K562 (cell line): ENCODE data around the gene AUNIP. TPM values are rescaled to one million over a fixed set of nuclear protein-coding genes. Genes with fewer than 3 reads are reported as not detected.

Source experiments
- ATAC-seq: fragments of 200-7000 bp; cut with Tn5 transposase; 3 replicates; pipeline ENCODE4 v1.9.1; 2020; ENCODE audit warnings: moderate library complexity
- BruUV-seq: library from RNA; stranded (reverse); fragments of 400-500 nt; replicated peaks from 2 replicates; lab custom pipeline; 2021; lab: Mats Ljungman, UMichigan
- CTCF ChIA-PET: fragments of 300-600 bp; formaldehyde crosslinking; extraction: SDS; loops from one replicate; lab custom pipeline; 2021; ENCODE audit warnings: low intra/inter-chr PET ratio; lab: Yijun Ruan, JAX
- POLR2A ChIA-PET: fragments of 300-600, 350-650 bp; sonication (Branson Sonifier 250); formaldehyde crosslinking; extraction: SDS; loops from one replicate; lab custom pipeline; 2021; ENCODE audit warnings: antibody characterized with exemption, inconsistent platforms; lab: Yijun Ruan, JAX
- DNase-seq, 4 experiments: peaks; one replicate each; pipeline versions ENCODE4 v3.0.0 to v3.0.0-alpha.2; 2011 to 2018; ENCODE audit warnings: low spot score in 3 of 4, mixed read lengths in 3 of 4; ENCODE audit errors: extremely low read depth in 1 of 4
- FAIRE-seq: peaks from 2 replicates; lab custom pipeline; 2011; peaks lifted over from hg19 to GRCh38; lab: Jason Lieb, UNC
- H2AFZ ChIP-seq: 2 replicates; pipeline ENCODE4 v1.6.0; 2011; ENCODE audit warnings: low read depth, low read length, control low read depth, inconsistent platforms
- H3K27ac ChIP-seq: fragments of 200-600 bp; 3 replicates; pipeline ENCODE4 v1.8.0; 2011; ENCODE audit warnings: low read depth, mild to moderate bottlenecking, control low read depth, inconsistent platforms, low read length, moderate library complexity, mixed read lengths; ENCODE audit errors: extremely low read depth
- H3K27me3 ChIP-seq, 2 experiments: fragments of 300-600 bp in 1 of 2; 2 replicates in 1 of 2; 3 replicates in 1 of 2; pipeline versions ENCODE4 v1.6.0 to v1.8.0; 2011; ENCODE audit warnings: inconsistent platforms in 2 of 2, low read length in 2 of 2, mild to moderate bottlenecking in 1 of 2, mixed read lengths in 1 of 2, moderate library complexity in 1 of 2; ENCODE audit not compliant: control insufficient read depth in 2 of 2, insufficient read depth in 2 of 2
- H3K36me3 ChIP-seq: fragments of 300-600 bp; 3 replicates; pipeline ENCODE4 v1.8.0; 2011; ENCODE audit warnings: mild to moderate bottlenecking, low read length, inconsistent platforms; ENCODE audit not compliant: control insufficient read depth, insufficient read depth
- H3K4me1 ChIP-seq, 2 experiments: fragments of 200-600 bp in 1 of 2; replicated peaks in 1 of 2; 2 replicates in 1 of 2; 3 replicates in 1 of 2; pipeline versions ENCODE4 v1.5.1 to v1.8.0; 2011; ENCODE audit warnings: inconsistent platforms in 2 of 2, low read length in 2 of 2, mild to moderate bottlenecking in 1 of 2, mixed read lengths in 1 of 2, moderate library complexity in 1 of 2; ENCODE audit not compliant: control insufficient read depth in 2 of 2, insufficient read depth in 2 of 2
- H3K4me2 ChIP-seq: 2 replicates; pipeline ENCODE4 v1.6.1; 2011; ENCODE audit warnings: low read length, control low read depth, inconsistent platforms, mixed read lengths; ENCODE audit not compliant: insufficient read depth
- H3K4me3 ChIP-seq: fragments of 200-600 bp; sonication (generic), shearing (Covaris generic); 2 replicates; pipeline ENCODE4 v1.5.1; 2016; ENCODE audit warnings: control low read depth, inconsistent platforms
- H3K79me2 ChIP-seq: fragments of 200-600 bp; 3 replicates; pipeline ENCODE4 v1.8.0; 2011; ENCODE audit warnings: low read length, inconsistent platforms; ENCODE audit not compliant: control insufficient read depth, insufficient read depth
- H3K9ac ChIP-seq, 2 experiments: 2 replicates each; pipeline versions ENCODE4 v1.6.0 to v1.6.1; 2011; ENCODE audit warnings: low read depth in 2 of 2, low read length in 2 of 2, control low read depth in 1 of 2, inconsistent platforms in 1 of 2, mild to moderate bottlenecking in 1 of 2, mixed read lengths in 1 of 2; ENCODE audit not compliant: insufficient read depth in 1 of 2
- H3K9me1 ChIP-seq: one replicate; pipeline ENCODE4 v1.6.0; 2011; ENCODE audit warnings: inconsistent platforms, mild to moderate bottlenecking, low read length, moderate library complexity; ENCODE audit not compliant: control insufficient read depth, insufficient read depth
- H3K9me3 ChIP-seq: replicated peaks from 2 replicates; pipeline ENCODE4 v1.5.1; 2011; ENCODE audit warnings: low read depth, low read length, inconsistent platforms; ENCODE audit not compliant: control insufficient read depth, insufficient read depth
- H4K20me1 ChIP-seq: replicated peaks from 2 replicates; pipeline ENCODE4 v1.6.1; 2011; ENCODE audit warnings: low read length, inconsistent platforms, mixed read lengths; ENCODE audit not compliant: control insufficient read depth, insufficient read depth
- MNT ChIP-seq, 2 experiments: fragments of 450-650 bp; conservative IDR thresholded peaks; 2 replicates each; pipeline ENCODE4 v1.6.1; 2017; ENCODE audit warnings: mild to moderate bottlenecking in 2 of 2, moderate library complexity in 2 of 2
- POLR2A ChIP-seq: fragments of 450-650 bp; conservative IDR thresholded peaks from 2 replicates; pipeline ENCODE4 v1.6.1; 2016
- RBBP5 ChIP-seq: fragments of 200-600 bp; sonication (generic); IDR thresholded peaks from 2 replicates; pipeline ENCODE4 v1.6.1; 2012; ENCODE audit warnings: borderline replicate concordance, mild to moderate bottlenecking, low read length, control low read depth, inconsistent platforms; ENCODE audit not compliant: insufficient read depth, poor library complexity, severe bottlenecking
- U2AF2 ChIP-seq: fragments of 200-400 bp; formaldehyde crosslinking; optimal IDR thresholded peaks from 2 replicates; pipeline ENCODE3; 2017; ENCODE audit warnings: low read depth, mild to moderate bottlenecking, low read length
- ZNF707 ChIP-seq: fragments of 250-450 bp; sonication (Bioruptor Pico); conservative IDR thresholded peaks from 2 replicates; pipeline ENCODE4 v1.8.0; 2022; ENCODE audit warnings: inconsistent platforms, mild to moderate bottlenecking, moderate library complexity
- WGBS: fragments of 100-300 bp; shearing (Covaris generic); methylation state at CpG from one replicate; pipeline ENCODE4 v1.1.6; 2016; ENCODE audit warnings: low coverage, mixed read lengths; ENCODE audit not compliant: insufficient coverage; ENCODE audit errors: missing lambda C conversion rate; 5-methylcytosine and 5-hydroxymethylcytosine counted together
- in situ Hi-C: fragments of 300-500 bp; cut with MboI; formaldehyde crosslinking; loops from 4 replicates; pipeline ENCODE4 v1.15.0; 2018; ENCODE audit warnings: inconsistent platforms, mixed read lengths
- intact Hi-C: fragments of 100-400 bp; cut with micrococcal nuclease; formaldehyde crosslinking; loops from 2 replicates; pipeline ENCODE4 v1.14.2; 2022
- polyA plus RNA-seq, 8 experiments: library from polyadenylated mRNA; depleted of rRNA in 4 of 8; stranded (reverse) in 5 of 8; unstranded in 3 of 8; fragments of >200 nt; fragmentation: Nextera tagmentation in 2 of 8; fragmentation: Illumina TruSeq in 1 of 8; extraction: Ambion mirVana in 2 of 8; extraction: Trizol in 1 of 8; gene quantifications; 2 replicates each; pipeline versions ENCODE4 v1.2.1 to v1.2.3, GENCODE V29; 2011 to 2014; ENCODE audit warnings: inconsistent platforms in 1 of 8, missing spikeins in 1 of 8
- total RNA-seq, 7 experiments: library from RNA; depleted of rRNA in 6 of 7; stranded (reverse); fragments of >200 nt in 6 of 7; fragmentation: Illumina TruSeq in 2 of 7; extraction: Trizol in 2 of 7; gene quantifications; 2 replicates each; pipeline versions ENCODE4 v1.2.1 to v1.2.3, GENCODE V29; 2011 to 2021; ENCODE audit warnings: low replicate concordance in 1 of 7

The AUNIP gene
- total and polyA plus RNA-seq, 9 of the 15 experiments (the other 6 are each of a cell fraction or from before 2014, with no cell fraction given): 12.1 to 53.8 (median 47.1) TPM

DNA sequence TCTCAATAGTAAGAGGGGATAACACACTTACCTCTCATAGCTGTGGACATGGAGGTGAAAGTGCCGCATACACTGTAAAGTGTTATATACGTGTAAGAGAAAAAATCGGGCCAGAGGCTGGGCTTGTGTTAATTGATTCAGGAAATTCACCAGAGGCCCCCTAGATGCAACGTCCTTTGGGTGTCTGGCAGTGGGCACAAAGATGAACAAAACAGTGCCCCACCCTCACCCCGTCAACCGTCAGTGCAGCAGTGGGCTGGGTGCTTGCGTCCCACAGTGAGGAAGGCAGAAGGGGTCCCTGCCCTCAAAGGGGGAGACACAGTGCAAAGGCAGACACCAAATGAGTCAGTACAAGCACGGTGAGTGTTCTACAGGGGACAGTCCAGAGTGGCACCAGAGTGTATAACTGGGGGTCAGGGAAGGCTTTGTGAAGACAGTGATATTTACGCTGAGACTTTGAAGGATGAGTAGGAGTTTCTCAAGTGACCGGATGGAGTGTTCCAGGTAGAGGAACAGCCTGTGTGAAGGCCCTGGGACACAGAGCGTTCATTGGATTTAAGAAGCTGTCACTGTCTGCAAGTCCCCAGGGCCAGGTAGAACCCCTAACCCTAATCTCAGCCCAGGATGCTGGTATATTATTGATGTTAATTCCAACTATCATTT is 46.1 kb downstream of the AUNIP start:
- intact Hi-C loops: no loop called here
- FAIRE-seq: no peak

More for the DNA sequence above, 46.1 kb downstream of the AUNIP start:
- ATAC-seq (no peak), DNase-seq (no peak)
- in situ Hi-C loops: loop anchor here (10.0 kb wide), 1 partner anchor 408 kb away; no protein-coding TSS in a partner anchor
- Histone ChIP-seq H3K36me3 (peaks cover 4% of the 10 kb centered on the region; the same call in 1 of the 3 replicates), H3K4me1 (peaks cover 8 to 55% of the 10 kb centered on the region in 2 experiments), H3K27me3 (no peaks in the 10 kb centered on the region), H3K9me1 (no peaks in the 10 kb centered on the region), H3K4me2 (no peak overlapping the region), H3K9ac (no peak overlapping the region), H3K4me3 (no peak overlapping the region), H4K20me1 (peaks cover 4% of the 10 kb centered on the region; the same call in 1 of the 2 replicates), H3K79me2 (peaks cover under 1% of the 10 kb centered on the region; the same call in 1 of the 3 replicates), H3K9me3 (no peaks in the 10 kb centered on the region), H3K27ac (no peak overlapping the region), H2AFZ (no peak overlapping the region)
- ChIA-PET CTCF (interaction anchor here (0.7 kb wide), 2 partner anchors 184 to 512 kb away, joined by 3 read pairs; partner anchors contain the start of gene PAFAH2), POLR2A (no interaction called here)
- no peak for TF ChIP-seq MNT (conservative IDR thresholded peaks at IDR 0.05)
- TF ChIP-seq U2AF2: no peak
- TF ChIP-seq RBBP5: no peak
- TF ChIP-seq POLR2A: no peak
- no peak for TF ChIP-seq ZNF707 (CRISPR knock-in tag)
- WGBS: 55% methylated on average over 11 of the region's 11 CpGs
- BruUV-seq: no TSS peak
